Gastrocnemius medialis (tissue), 4 donors: ENCODE data around the gene MAP7. TPM values are rescaled to one million over a fixed set of nuclear protein-coding genes. Genes with fewer than 3 reads are reported as not detected.

Experiments
- ATAC-seq, 2 donors: fragments of 150-250 bp; one replicate each; pipeline ENCODE4 v1.9.1; 2016
- DNase-seq, 2 donors: peaks; one replicate each; pipeline ENCODE4 v3.0.0-alpha.2; 2019
- H3K27ac ChIP-seq, 4 donors: fragments of 200-600 bp; sonication (generic); 1 replicate in 1 of 4; 2 replicates in 3 of 4; pipeline ENCODE4 v1.5.1; 2016 to 2018; ENCODE audit warnings: mild to moderate bottlenecking in 2 of 4, moderate library complexity in 1 of 4
- H3K27me3 ChIP-seq, 3 donors: fragments of 200-600 bp; sonication (generic) in 2 of 3; 1 replicate in 1 of 3; 2 replicates in 2 of 3; pipeline versions ENCODE4 v1.5.1 to v1.6.0; 2016 to 2019; ENCODE audit warnings: mild to moderate bottlenecking in 1 of 3, moderate library complexity in 1 of 3
- H3K36me3 ChIP-seq, 2 donors: fragments of 200-600 bp; sonication (generic) in 1 of 2; one replicate each; pipeline ENCODE4 v1.5.1; 2017 to 2018
- H3K4me1 ChIP-seq, 2 donors: fragments of 200-600 bp; sonication (generic) in 1 of 2; one replicate each; pipeline ENCODE4 v1.5.1; 2016 to 2017; ENCODE audit warnings: mild to moderate bottlenecking in 2 of 2
- H3K4me3 ChIP-seq, 4 donors: fragments of 200-600 bp; sonication (generic) in 3 of 4; 1 replicate in 1 of 4; 2 replicates in 3 of 4; pipeline ENCODE4 v1.5.1; 2016 to 2019; ENCODE audit warnings: mild to moderate bottlenecking in 2 of 4
- H3K9me3 ChIP-seq, 3 donors: fragments of 200-600 bp; sonication (generic) in 2 of 3; 1 replicate in 1 of 3; 2 replicates in 2 of 3; pipeline ENCODE4 v1.5.1; 2016 to 2019
- CTCF ChIP-seq, 5 experiments: fragments of 450-650 bp in 3 of 5; fragments of 200-600 bp in 2 of 5; sonication (generic) in 2 of 5; IDR thresholded peaks in 4 of 5; conservative IDR thresholded peaks in 1 of 5; 1 replicate in 4 of 5; 2 replicates in 1 of 5; pipeline ENCODE4 v1.5.1; 2016 to 2019; ENCODE audit warnings: antibody characterized with exemption in 5 of 5, mild to moderate bottlenecking in 3 of 5, moderate library complexity in 3 of 5
- POLR2A ChIP-seq, 2 donors: fragments of 450-650 bp; IDR thresholded peaks; one replicate each; pipeline ENCODE4 v1.6.1; 2017; ENCODE audit warnings: antibody characterized with exemption in 2 of 2, mild to moderate bottlenecking in 2 of 2, moderate library complexity in 2 of 2
- in situ Hi-C, 4 donors: fragments of 200-750 bp; cut with MboI; loops; one replicate each; pipeline versions ENCODE4 v1.15.0 to v1.8.0; 2017; ENCODE audit warnings: low sequenced_read_pairs in 4 of 4
- intact Hi-C: fragments of 100-400 bp; cut with DNase I; formaldehyde crosslinking; loops from one replicate; pipeline ENCODE4 v1.15.1; 2023; ENCODE audit warnings: low total_unique reads
- total RNA-seq, 4 donors: library from RNA; depleted of rRNA; stranded (reverse); fragments of >200 nt; gene quantifications; one replicate each; pipeline versions ENCODE4 v1.1.0 to v1.2.3, GENCODE V29; 2016

The MAP7 gene
- total RNA-seq, 4 donors from 2014 or later: 0.22 to 0.56 (median 0.39) TPM

- ATAC-seq: no peak
- Histone ChIP-seq H3K36me3 (no peaks in the 10 kb centered on the region), H3K9me3 (no peaks in the 10 kb centered on the region), H3K27me3 (no peaks in the 10 kb centered on the region), H3K4me1 (no peaks in the 10 kb centered on the region), H3K4me3 (no peak overlapping the region), H3K27ac (no peak overlapping the region)
- TF ChIP-seq CTCF (IDR thresholded peaks at IDR 0.05 in 4 of 5, conservative IDR thresholded peaks at IDR 0.05 in 1 of 5) (no peak), POLR2A (IDR thresholded peaks at IDR 0.05) (no peak)
- intact Hi-C loops: no loop called here
- DNase-seq: no peak
- in situ Hi-C loops: no loop called here
Observed at GRCh38 chr6:136338486-136338885, 211.7 kb downstream of the MAP7 start.

GRCh38 chr6:136337606-136338005 is 212.6 kb downstream of the MAP7 start:
- in situ Hi-C loops: no loop called here
- no peak for TF ChIP-seq CTCF (IDR thresholded peaks at IDR 0.05 in 4 of 5, conservative IDR thresholded peaks at IDR 0.05 in 1 of 5)
- TF ChIP-seq POLR2A (IDR thresholded peaks at IDR 0.05): no peak
- DNase-seq: no peak
- H3K4me3 ChIP-seq: no peak overlapping the region
- no peaks in the 10 kb centered on the region for H3K27me3 ChIP-seq
- H3K36me3 ChIP-seq: no peaks in the 10 kb centered on the region
- H3K27ac ChIP-seq: no peak overlapping the region
- no peaks in the 10 kb centered on the region for H3K9me3 ChIP-seq
- no peaks in the 10 kb centered on the region for H3K4me1 ChIP-seq
- intact Hi-C loops: no loop called here
- ATAC-seq: no peak

- Histone ChIP-seq H3K9me3 (no peaks in the 10 kb centered on the region), H3K27me3 (no peaks in the 10 kb centered on the region), H3K4me1 (no peaks in the 10 kb centered on the region), H3K27ac (no peak overlapping the region), H3K36me3 (no peaks in the 10 kb centered on the region), H3K4me3 (no peak overlapping the region)
- no peak for DNase-seq
- ATAC-seq: no peak
- intact Hi-C loops: no loop called here
- no peak for TF ChIP-seq CTCF (IDR thresholded peaks at IDR 0.05 in 4 of 5, conservative IDR thresholded peaks at IDR 0.05 in 1 of 5)
- TF ChIP-seq POLR2A (IDR thresholded peaks at IDR 0.05): no peak
- in situ Hi-C loops: no loop called here
Observed at GRCh38 chr6:136337121-136337520, 213.1 kb downstream of the MAP7 start.

GRCh38 chr6:136335736-136336363 is 214.4 kb downstream of the MAP7 start:
- H3K4me1 ChIP-seq: no peaks in the 10 kb centered on the region
- TF ChIP-seq POLR2A (IDR thresholded peaks at IDR 0.05): no peak
- TF ChIP-seq CTCF (IDR thresholded peaks at IDR 0.05 in 4 of 5, conservative IDR thresholded peaks at IDR 0.05 in 1 of 5): no peak
- in situ Hi-C loops: no loop called here
- no peaks in the 10 kb centered on the region for H3K36me3 ChIP-seq
- no peak overlapping the region for H3K4me3 ChIP-seq
- intact Hi-C loops: no loop called here
- no peaks in the 10 kb centered on the region for H3K9me3 ChIP-seq
- ATAC-seq (no peak), DNase-seq (no peak)
- H3K27ac ChIP-seq: no peak overlapping the region
- H3K27me3 ChIP-seq: no peaks in the 10 kb centered on the region

- no peak for TF ChIP-seq CTCF (IDR thresholded peaks at IDR 0.05 in 4 of 5, conservative IDR thresholded peaks at IDR 0.05 in 1 of 5)
- no peaks in the 10 kb centered on the region for H3K27me3 ChIP-seq
- intact Hi-C loops: no loop called here
- no peaks in the 10 kb centered on the region for H3K9me3 ChIP-seq
- no peaks in the 10 kb centered on the region for H3K36me3 ChIP-seq
- no peaks in the 10 kb centered on the region for H3K4me1 ChIP-seq
- in situ Hi-C loops: no loop called here
- no peak overlapping the region for H3K4me3 ChIP-seq
- ATAC-seq: no peak
- no peak for DNase-seq
- H3K27ac ChIP-seq: no peak overlapping the region
Observed at GRCh38 chr6:136334853-136335252, 215.4 kb downstream of the MAP7 start.
